Adipocyte (in vitro differentiated cells): ENCODE measurements around the gene CACNA1G.

Experiments
- DNase-seq: peaks from one replicate; pipeline ENCODE4 v3.0.0-alpha.2; 2015; ENCODE audit warnings: low read depth
- H3K27me3 ChIP-seq: replicated peaks from 2 replicates; pipeline ENCODE4 v1.7.0; 2013; ENCODE audit warnings: mild to moderate bottlenecking, low read length, moderate library complexity; ENCODE audit not compliant: control insufficient read depth, insufficient read depth
- H3K36me3 ChIP-seq: 2 replicates; pipeline ENCODE4 v1.7.0; 2013; ENCODE audit warnings: low read length, mild to moderate bottlenecking, moderate library complexity; ENCODE audit not compliant: control insufficient read depth, insufficient read depth, severe bottlenecking
- H3K4me1 ChIP-seq: 2 replicates; pipeline ENCODE4 v1.7.0; 2013; ENCODE audit warnings: mild to moderate bottlenecking, low read length, moderate library complexity; ENCODE audit not compliant: control insufficient read depth, insufficient read depth
- H3K4me3 ChIP-seq: 2 replicates; pipeline ENCODE4 v1.7.0; 2013; ENCODE audit warnings: mild to moderate bottlenecking, low read length, moderate library complexity
- H3K9ac ChIP-seq: 2 replicates; pipeline ENCODE4 v1.7.0; 2013; ENCODE audit warnings: mild to moderate bottlenecking, low read length, moderate library complexity
- H3K9me3 ChIP-seq: 2 replicates; pipeline ENCODE4 v1.7.0; 2013; ENCODE audit warnings: mild to moderate bottlenecking, low read length, moderate library complexity; ENCODE audit not compliant: control insufficient read depth

CACNA1G gene

GRCh38 chr17:50560185-50560824 is at the start of gene CACNA1G:
Gene CACNA1G, plus strand, starts transcription at chr17:50560715. Its CDS starts 745 bp downstream, at chr17:50561460.
- peak; percentile 97 for DNase-seq
- H3K27me3 ChIP-seq: no peaks in the 10 kb centered on the region
- peak within 1 kb of the TSS; percentile 76 for H3K4me3 ChIP-seq
- H3K36me3 ChIP-seq: peaks cover 5% of the 10 kb centered on the region
- H3K9ac ChIP-seq: peak within 1 kb of the TSS; percentile 64
- no peaks in the 10 kb centered on the region for H3K9me3 ChIP-seq
- H3K4me1 ChIP-seq: peaks cover 28% of the 10 kb centered on the region

- Histone ChIP-seq H3K9ac (peak overlapping the region; percentile 34), H3K36me3 (no peaks in the 10 kb centered on the region)
- peak; percentile 34 for DNase-seq
These were observed 49.5 kb upstream of the CACNA1G start for GRCh38 chr17:50511058-50511457.

DNA sequence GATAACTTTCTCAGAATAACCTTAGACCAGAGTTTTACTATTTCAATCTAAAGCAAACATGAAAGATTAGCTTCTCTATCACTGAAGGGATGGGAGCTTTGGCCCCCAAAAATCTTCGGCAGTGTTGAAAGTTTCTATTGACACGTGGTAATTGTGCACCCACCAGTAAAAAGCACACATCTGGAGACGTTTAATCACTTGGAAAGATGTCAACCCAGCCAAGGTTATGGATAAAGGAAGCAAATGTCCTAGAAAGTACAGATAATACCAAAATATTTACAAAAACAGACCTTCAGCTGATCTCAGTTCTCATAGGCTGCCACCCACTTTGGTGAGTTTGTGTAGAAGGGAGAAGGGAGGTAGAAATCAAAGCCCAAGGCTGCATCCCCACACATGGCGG is 47.0 kb upstream of the CACNA1G start:
- H3K4me3 ChIP-seq: no peak overlapping the region
- peak; percentile 31 for DNase-seq
- no peak overlapping the region for H3K9ac ChIP-seq
- H3K9me3 ChIP-seq: no peaks in the 10 kb centered on the region
- no peaks in the 10 kb centered on the region for H3K36me3 ChIP-seq
- peaks cover 45% of the 10 kb centered on the region for H3K4me1 ChIP-seq
- H3K27me3 ChIP-seq: no peaks in the 10 kb centered on the region

More at GRCh38 chr17:50511058-50511457, 49.5 kb upstream of the CACNA1G start:
- no peaks in the 10 kb centered on the region for H3K9me3 ChIP-seq
- H3K4me3 ChIP-seq: peak overlapping the region; percentile 12
- H3K4me1 ChIP-seq: peaks cover 50% of the 10 kb centered on the region
- H3K27me3 ChIP-seq: no peaks in the 10 kb centered on the region

GRCh38 chr17:50514388-50514787 is 46.1 kb upstream of the CACNA1G start:
- Histone ChIP-seq H3K9me3 (no peaks in the 10 kb centered on the region), H3K27me3 (no peaks in the 10 kb centered on the region), H3K4me3 (no peak overlapping the region), H3K36me3 (no peaks in the 10 kb centered on the region), H3K4me1 (peaks cover 38% of the 10 kb centered on the region), H3K9ac (peak overlapping the region; percentile 26)
- DNase-seq: no peak

GRCh38 chr17:50514936-50515702 is 45.4 kb upstream of the CACNA1G start:
- DNase-seq: peak; percentile 78

GRCh38 chr17:50517011-50517410 is 43.5 kb upstream of the CACNA1G start:
- Histone ChIP-seq H3K27me3 (no peaks in the 10 kb centered on the region), H3K9ac (no peak overlapping the region), H3K4me3 (no peak overlapping the region), H3K36me3 (no peaks in the 10 kb centered on the region), H3K4me1 (peaks cover 28% of the 10 kb centered on the region), H3K9me3 (no peaks in the 10 kb centered on the region)
- DNase-seq: no peak

More at GRCh38 chr17:50514936-50515702, 45.4 kb upstream of the CACNA1G start:
- Histone ChIP-seq H3K4me1 (peaks cover 38% of the 10 kb centered on the region), H3K36me3 (no peaks in the 10 kb centered on the region), H3K4me3 (no peak overlapping the region), H3K27me3 (no peaks in the 10 kb centered on the region), H3K9ac (peak overlapping the region; percentile 50), H3K9me3 (no peaks in the 10 kb centered on the region)

GRCh38 chr17:50517504-50518383 is 42.8 kb upstream of the CACNA1G start:
- DNase-seq: no peak
- H3K4me3 ChIP-seq: no peak overlapping the region
- H3K27me3 ChIP-seq: no peaks in the 10 kb centered on the region
- H3K36me3 ChIP-seq: no peaks in the 10 kb centered on the region
- peaks cover 28% of the 10 kb centered on the region for H3K4me1 ChIP-seq
- H3K9ac ChIP-seq: no peak overlapping the region
- no peaks in the 10 kb centered on the region for H3K9me3 ChIP-seq

DNA sequence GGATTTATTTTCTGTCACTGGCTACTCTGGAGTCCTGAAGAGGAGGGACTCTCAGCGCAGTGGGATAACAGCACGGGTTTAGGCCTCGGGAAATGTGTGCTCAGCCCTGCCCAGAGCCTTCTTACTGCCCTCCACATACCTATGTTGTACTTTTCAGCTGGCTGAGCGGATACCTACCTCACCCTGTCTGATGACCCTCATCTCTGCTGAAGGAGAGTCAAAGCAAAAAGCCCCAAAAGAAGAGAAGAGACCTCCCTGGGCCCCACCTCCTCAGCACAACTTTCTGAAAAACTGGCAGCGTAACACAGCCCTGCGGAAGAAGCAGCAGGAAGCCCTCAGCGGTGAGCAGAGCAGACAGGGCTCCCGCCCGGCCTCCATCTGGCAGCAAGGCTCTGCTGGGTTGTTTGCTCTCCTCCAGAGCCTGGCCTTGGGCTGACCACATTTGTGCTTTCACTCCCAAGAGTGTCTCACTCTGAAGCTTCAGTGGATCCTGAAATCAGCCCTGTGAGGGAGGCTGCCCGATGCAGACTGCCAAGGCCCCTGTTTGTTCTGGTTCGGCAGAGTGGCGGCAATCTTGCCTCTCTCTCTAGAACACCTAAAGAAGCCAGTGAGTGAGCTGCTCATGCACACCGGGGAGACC is 42.0 kb upstream of the CACNA1G start:
- H3K4me3 ChIP-seq: no peak overlapping the region
- no peaks in the 10 kb centered on the region for H3K9me3 ChIP-seq
- no peak for DNase-seq
- no peak overlapping the region for H3K9ac ChIP-seq
- no peaks in the 10 kb centered on the region for H3K27me3 ChIP-seq
- H3K4me1 ChIP-seq: peaks cover 26% of the 10 kb centered on the region
- H3K36me3 ChIP-seq: no peaks in the 10 kb centered on the region

DNA sequence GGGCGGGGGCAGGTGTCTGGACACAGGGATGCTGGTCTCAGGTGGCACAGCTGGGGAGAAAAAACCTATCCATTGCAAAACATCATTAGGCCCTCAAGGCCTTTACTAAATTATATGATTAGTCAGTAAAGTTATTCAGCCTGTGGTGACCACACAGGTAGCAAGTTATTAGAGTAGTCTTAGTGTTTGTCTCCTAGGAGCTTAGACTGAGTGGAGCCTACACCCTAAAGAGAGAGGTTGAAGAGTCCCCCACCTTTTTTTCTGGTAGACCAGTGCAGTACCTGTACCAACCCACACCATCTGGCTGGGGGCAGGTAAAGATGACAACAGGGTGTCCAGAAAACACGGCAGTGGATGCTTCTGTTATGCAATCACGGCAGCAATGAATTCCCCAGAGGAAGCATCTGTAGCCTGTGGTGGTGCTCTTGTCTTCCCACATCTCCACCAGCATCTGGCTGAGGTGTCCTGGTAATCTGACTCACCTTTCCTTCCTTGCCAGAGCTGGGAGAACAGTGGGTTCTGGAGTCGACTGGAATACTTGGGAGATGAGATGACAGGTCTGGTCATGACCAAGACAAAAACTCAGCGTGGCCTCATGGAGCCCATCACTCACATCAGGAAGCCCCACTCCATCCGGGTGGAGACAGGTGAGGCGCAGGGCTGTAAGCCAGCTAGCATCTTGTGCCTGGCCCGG is 41.2 kb upstream of the CACNA1G start:
- Histone ChIP-seq H3K4me1 (peaks cover 18% of the 10 kb centered on the region), H3K4me3 (no peak overlapping the region), H3K9me3 (no peaks in the 10 kb centered on the region), H3K9ac (no peak overlapping the region), H3K36me3 (no peaks in the 10 kb centered on the region), H3K27me3 (no peaks in the 10 kb centered on the region)
- DNase-seq: no peak

DNA sequence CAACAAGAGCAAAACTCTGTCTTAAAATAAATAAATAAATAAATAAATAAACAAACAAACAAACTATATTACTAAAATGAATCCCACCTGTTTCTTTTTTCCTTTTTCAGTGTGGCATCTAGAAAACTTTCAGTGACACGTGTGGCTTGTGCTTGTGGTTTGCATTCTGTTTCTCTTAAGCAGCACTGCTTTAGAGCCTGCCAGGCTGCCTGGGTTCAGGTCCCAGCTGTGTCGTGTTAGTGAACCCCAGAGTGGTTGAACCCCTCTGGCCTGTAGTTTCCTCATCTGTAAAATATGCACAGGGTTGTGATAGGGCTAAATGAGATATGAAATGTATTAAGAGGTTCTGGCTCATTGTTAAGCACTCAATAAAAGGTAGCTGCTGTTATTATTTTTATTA is 40.0 kb upstream of the CACNA1G start:
- Histone ChIP-seq H3K9me3 (no peaks in the 10 kb centered on the region), H3K4me3 (no peak overlapping the region), H3K27me3 (peaks cover 3% of the 10 kb centered on the region), H3K4me1 (peaks cover 6% of the 10 kb centered on the region), H3K9ac (no peak overlapping the region), H3K36me3 (no peaks in the 10 kb centered on the region)
- no peak for DNase-seq
